ENCODE measurements around the gene POLD2. TPM values are rescaled to one million over a fixed set of nuclear protein-coding genes. Genes with fewer than 3 reads are reported as not detected.

POLD2 gene
- total and polyA plus RNA-seq, 2 of the 13 experiments (the other 11 are each of a cell fraction or from before 2014, with no cell fraction given), result 87.6 to 95.1 TPM

DNA sequence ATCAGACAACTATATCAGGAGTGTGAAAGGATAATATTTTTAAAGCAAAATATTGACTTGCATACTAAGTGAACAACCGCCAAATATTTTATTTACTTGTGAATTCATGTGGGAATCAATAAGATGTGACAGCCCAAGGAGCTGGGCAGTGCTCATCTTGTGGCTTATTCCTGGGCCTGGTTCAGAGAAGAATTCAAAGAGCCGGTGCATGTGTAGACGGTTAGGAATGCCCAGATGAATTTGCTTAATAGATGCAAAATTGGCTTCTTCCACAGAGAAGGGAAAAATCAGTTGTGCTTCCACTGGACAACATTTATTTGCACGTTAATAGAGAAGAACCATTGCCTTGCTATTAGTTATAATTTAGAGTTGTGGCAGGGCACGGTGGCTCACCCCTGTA, 13.4 kb upstream of the POLD2 start (continued):
- TF ChIP-seq, protein P1, sequence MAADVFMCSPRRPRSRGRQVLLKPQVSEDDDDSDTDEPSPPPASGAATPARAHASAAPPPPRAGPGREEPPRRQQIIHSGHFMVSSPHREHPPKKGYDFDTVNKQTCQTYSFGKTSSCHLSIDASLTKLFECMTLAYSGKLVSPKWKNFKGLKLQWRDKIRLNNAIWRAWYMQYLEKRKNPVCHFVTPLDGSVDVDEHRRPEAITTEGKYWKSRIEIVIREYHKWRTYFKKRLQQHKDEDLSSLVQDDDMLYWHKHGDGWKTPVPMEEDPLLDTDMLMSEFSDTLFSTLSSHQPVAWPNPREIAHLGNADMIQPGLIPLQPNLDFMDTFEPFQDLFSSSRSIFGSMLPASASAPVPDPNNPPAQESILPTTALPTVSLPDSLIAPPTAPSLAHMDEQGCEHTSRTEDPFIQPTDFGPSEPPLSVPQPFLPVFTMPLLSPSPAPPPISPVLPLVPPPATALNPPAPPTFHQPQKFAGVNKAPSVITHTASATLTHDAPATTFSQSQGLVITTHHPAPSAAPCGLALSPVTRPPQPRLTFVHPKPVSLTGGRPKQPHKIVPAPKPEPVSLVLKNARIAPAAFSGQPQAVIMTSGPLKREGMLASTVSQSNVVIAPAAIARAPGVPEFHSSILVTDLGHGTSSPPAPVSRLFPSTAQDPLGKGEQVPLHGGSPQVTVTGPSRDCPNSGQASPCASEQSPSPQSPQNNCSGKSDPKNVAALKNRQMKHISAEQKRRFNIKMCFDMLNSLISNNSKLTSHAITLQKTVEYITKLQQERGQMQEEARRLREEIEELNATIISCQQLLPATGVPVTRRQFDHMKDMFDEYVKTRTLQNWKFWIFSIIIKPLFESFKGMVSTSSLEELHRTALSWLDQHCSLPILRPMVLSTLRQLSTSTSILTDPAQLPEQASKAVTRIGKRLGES (CRISPR knock-in tag; IDR thresholded peaks at IDR 0.05; ENCODE audit: borderline replicate concordance), result no peak

DNA sequence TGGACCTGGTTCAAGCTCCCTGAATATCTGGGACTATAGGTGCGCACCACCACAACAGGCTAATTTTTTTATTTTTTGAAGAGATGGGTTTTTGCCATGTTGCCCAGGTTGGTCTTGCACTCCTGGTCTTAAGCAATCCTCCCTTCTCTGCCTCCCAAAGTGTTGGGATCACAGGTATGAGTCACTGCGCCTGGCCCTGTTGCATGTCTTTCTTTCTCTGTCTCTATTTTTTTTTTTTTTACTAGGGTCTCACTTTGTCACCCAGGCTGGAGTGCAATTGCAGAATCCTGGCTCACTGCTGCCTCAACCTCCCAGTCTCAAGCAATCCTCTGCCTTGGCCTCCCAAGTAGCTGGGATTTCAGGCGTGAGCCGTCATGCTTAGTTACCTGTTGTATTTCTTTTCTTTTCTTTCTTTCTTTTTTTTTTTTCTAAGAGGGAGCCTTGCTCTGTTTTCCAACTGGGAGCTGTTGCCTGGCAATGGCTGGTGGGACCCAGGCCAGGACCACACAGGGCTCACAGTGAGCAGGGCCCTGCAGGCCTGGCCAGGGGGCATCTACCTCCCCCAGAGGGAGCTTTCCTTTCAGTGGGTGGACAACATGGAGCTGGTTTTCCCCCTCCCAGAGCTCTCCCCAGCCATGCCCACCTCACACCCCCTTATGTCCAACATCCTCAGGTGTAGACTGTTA, 11.7 kb upstream of the POLD2 start:
- CTCF ChIA-PET (ENCODE audit: low intra/inter-chr PET ratio, low total read pairs), result no interaction called here
- 69% methylated on average over 4 of the region's 4 CpGs for WGBS (ENCODE audit: low lambda C conversion rate)
- H3K36me3 ChIP-seq (replicated peaks in 1 of 2; ENCODE audit: control insufficient read depth in 1 of 2, insufficient read depth in 2 of 2, low read length in 2 of 2), result no peaks in the 10 kb centered on the region
- H3K9ac ChIP-seq (ENCODE audit: insufficient read depth, low read depth, low read length), result no peak overlapping the region
- H4K20me1 ChIP-seq (ENCODE audit: insufficient read depth, low read length), result no peaks in the 10 kb centered on the region
- H3K4me1 ChIP-seq (ENCODE audit: insufficient read depth, low read length), result peaks cover 23% of the 10 kb centered on the region
- BruUV-seq (replicated peaks), result no TSS peak
- peaks cover 2 to 3% of the 10 kb centered on the region in 2 experiments; a peak in 1 of 5 replicates for H3K27me3 ChIP-seq (ENCODE audit: control insufficient read depth in 1 of 2, insufficient read depth in 2 of 2, low read length in 2 of 2)
- no peak overlapping the region for H3K27ac ChIP-seq (ENCODE audit: extremely low read length, insufficient read depth, low read length)
- DNase-seq (ENCODE audit: low spot score) (no peak), FAIRE-seq (no peak), ATAC-seq (no peak)
- POLR2A ChIA-PET, result no interaction called here
- no peak overlapping the region for H3K4me3 ChIP-seq (replicated peaks in 1 of 3; ENCODE audit: insufficient read depth in 1 of 3, low read depth in 2 of 3, low read length in 3 of 3)
- intact Hi-C loops (cut with micrococcal nuclease; ENCODE audit: unreplicated experiment), result loop anchor here (10.0 kb wide), 1 partner anchor 60 kb away; no protein-coding TSS in a partner anchor
- in situ Hi-C loops (cut with HindIII; ENCODE audit: extremely low pct_ligation_motif_present, low pct_unique_long_range_greater_than_20kb), result no loop called here
- no peaks in the 10 kb centered on the region for H3K9me3 ChIP-seq (ENCODE audit: low read length)
- H3K79me2 ChIP-seq (ENCODE audit: insufficient read depth, low read length), result no peaks in the 10 kb centered on the region
- no peak overlapping the region for H2AFZ ChIP-seq (ENCODE audit: low read length)
- TF ChIP-seq PAF1 (CRISPR knock-in tag; IDR thresholded peaks at IDR 0.05) (no peak), NFE2 (CRISPR knock-in tag; IDR thresholded peaks at IDR 0.05) (no peak), NCOA2 (CRISPR knock-in tag; IDR thresholded peaks at IDR 0.05) (no peak), NFIB (CRISPR knock-in tag; IDR thresholded peaks at IDR 0.05; ENCODE audit: borderline replicate concordance) (no peak), ZNF468 (CRISPR knock-in tag; IDR thresholded peaks at IDR 0.05) (no peak)
- no peak overlapping the region for H3K4me2 ChIP-seq (ENCODE audit: low read depth, low read length)
